ENCODE data around the gene ADGRB2.

The ADGRB2 gene

DNA sequence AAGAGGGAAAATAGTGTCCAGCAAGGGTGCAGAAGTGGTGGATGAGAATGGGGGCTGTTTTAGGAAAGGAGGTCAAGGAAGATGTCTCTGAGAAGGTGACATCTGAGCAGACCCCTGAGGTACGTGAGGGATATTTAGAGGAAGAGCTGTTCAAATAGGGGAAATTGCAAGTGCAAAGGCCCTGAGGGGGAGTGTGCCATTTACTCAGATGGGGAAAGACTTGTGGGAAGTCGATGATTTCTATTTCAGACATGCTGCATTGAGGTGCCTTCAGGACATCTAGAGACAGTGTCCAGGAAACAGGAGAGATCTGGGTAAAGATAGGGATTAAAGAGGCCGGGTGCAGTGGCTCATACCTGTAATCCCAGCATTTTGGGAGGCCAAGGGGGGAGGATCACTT lies 10.4 kb upstream of the ADGRB2 start:
- no peaks in the 10 kb centered on the region for H3F3A ChIP-seq (ENCODE audit: insufficient read depth)
- H2AFZ ChIP-seq (ENCODE audit: low read depth, low read length, severe bottlenecking): no peak overlapping the region
- H3K9me2 ChIP-seq (replicated peaks; ENCODE audit: insufficient read depth, low read length): no peaks in the 10 kb centered on the region
- H3K4me2 ChIP-seq (ENCODE audit: low read depth, low read length, poor library complexity, severe bottlenecking): no peak overlapping the region
- no peak overlapping the region for H3K27ac ChIP-seq (ENCODE audit: low read depth, low read length)
- no peak overlapping the region for H3K4me3 ChIP-seq (ENCODE audit: insufficient read depth, low read length, poor library complexity, severe bottlenecking)
- TF ChIP-seq EZH2phosphoT487 (conservative IDR thresholded peaks at IDR 0.05; ENCODE audit: low read length): no peak
- TF ChIP-seq, protein P1, sequence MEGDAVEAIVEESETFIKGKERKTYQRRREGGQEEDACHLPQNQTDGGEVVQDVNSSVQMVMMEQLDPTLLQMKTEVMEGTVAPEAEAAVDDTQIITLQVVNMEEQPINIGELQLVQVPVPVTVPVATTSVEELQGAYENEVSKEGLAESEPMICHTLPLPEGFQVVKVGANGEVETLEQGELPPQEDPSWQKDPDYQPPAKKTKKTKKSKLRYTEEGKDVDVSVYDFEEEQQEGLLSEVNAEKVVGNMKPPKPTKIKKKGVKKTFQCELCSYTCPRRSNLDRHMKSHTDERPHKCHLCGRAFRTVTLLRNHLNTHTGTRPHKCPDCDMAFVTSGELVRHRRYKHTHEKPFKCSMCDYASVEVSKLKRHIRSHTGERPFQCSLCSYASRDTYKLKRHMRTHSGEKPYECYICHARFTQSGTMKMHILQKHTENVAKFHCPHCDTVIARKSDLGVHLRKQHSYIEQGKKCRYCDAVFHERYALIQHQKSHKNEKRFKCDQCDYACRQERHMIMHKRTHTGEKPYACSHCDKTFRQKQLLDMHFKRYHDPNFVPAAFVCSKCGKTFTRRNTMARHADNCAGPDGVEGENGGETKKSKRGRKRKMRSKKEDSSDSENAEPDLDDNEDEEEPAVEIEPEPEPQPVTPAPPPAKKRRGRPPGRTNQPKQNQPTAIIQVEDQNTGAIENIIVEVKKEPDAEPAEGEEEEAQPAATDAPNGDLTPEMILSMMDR (IDR thresholded peaks at IDR 0.05; ENCODE audit: insufficient read depth, low read length, poor library complexity, severe bottlenecking): no peak
- no peak overlapping the region for H3K9ac ChIP-seq (ENCODE audit: low read length)
- no peaks in the 10 kb centered on the region for H3K79me2 ChIP-seq (ENCODE audit: insufficient read depth, low read length)
- no peaks in the 10 kb centered on the region for H4K20me1 ChIP-seq (ENCODE audit: low read depth, low read length)
- no peaks in the 10 kb centered on the region for H3K9me3 ChIP-seq (ENCODE audit: insufficient read depth, low read length)
- H3K27me3 ChIP-seq (ENCODE audit: low read length): no peaks in the 10 kb centered on the region
- H3K36me3 ChIP-seq (ENCODE audit: low read length): no peaks in the 10 kb centered on the region

DNA sequence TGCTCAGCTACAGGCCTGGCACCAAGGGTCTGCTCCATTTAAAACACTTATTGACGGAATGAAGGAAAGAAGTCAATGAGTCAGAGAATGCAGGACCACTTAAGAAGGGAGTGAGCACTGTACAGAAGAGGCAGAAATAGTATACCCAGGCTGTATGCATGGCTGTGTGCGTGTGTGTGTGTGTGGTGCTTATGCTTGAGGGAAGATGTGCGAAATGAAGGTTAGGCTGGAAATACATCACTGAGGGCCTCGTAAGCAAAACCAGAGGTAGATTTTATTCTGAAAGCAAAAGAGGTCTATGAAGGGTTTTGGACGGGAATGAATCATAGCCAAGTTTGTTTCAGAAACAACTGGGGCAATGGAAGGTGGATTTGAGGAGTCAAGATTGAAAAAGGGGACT lies 9.7 kb upstream of the ADGRB2 start:
- no peaks in the 10 kb centered on the region for H3F3A ChIP-seq (ENCODE audit: insufficient read depth)
- no peak overlapping the region for H3K4me2 ChIP-seq (ENCODE audit: low read depth, low read length, poor library complexity, severe bottlenecking)
- no peak overlapping the region for H2AFZ ChIP-seq (ENCODE audit: low read depth, low read length, severe bottlenecking)
- no peak overlapping the region for H3K9ac ChIP-seq (ENCODE audit: low read length)
- no peak overlapping the region for H3K4me3 ChIP-seq (ENCODE audit: insufficient read depth, low read length, poor library complexity, severe bottlenecking)
- no peak overlapping the region for H3K27ac ChIP-seq (ENCODE audit: low read depth, low read length)
- no peaks in the 10 kb centered on the region for H3K79me2 ChIP-seq (ENCODE audit: insufficient read depth, low read length)
- no peaks in the 10 kb centered on the region for H4K20me1 ChIP-seq (ENCODE audit: low read depth, low read length)
- H3K9me2 ChIP-seq (replicated peaks; ENCODE audit: insufficient read depth, low read length): no peaks in the 10 kb centered on the region
- TF ChIP-seq, protein P1 (IDR thresholded peaks at IDR 0.05; ENCODE audit: insufficient read depth, low read length, poor library complexity, severe bottlenecking): no peak
- no peak for TF ChIP-seq EZH2phosphoT487 (conservative IDR thresholded peaks at IDR 0.05; ENCODE audit: low read length)
- no peaks in the 10 kb centered on the region for H3K9me3 ChIP-seq (ENCODE audit: insufficient read depth, low read length)
- H3K36me3 ChIP-seq (ENCODE audit: low read length): no peaks in the 10 kb centered on the region
- no peaks in the 10 kb centered on the region for H3K27me3 ChIP-seq (ENCODE audit: low read length)

DNA sequence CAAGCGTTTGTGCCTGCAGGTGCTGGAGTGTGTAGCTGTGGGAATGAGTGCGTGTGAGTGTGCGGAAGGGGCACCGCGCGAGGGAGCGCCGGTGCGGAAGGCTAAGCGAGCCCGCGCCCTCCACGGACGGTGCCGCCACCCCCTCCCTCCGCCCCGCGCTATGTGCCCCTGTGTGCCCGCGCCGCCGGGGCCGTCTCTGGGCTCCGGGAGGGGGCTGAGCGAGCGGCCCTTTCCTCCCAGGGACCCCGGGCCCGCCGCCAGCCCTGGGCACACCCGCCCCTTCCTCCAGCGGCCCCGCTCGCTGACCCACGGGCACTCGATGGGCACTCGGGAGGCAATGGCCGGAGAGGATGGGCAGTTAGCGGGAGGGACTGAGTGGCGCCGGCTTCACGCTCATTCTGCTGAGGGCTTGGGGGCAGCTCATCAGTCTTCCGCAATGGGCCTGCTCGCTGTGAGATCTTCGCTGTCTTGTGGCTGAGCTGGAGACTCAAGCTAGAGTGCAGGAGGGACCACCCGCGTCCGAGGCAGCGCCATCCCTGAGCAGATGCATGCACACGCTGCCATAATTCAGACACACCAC lies 8.6 kb upstream of the ADGRB2 start:
- no peaks in the 10 kb centered on the region for H3K79me2 ChIP-seq (ENCODE audit: insufficient read depth, low read length)
- H3F3A ChIP-seq (ENCODE audit: insufficient read depth): no peaks in the 10 kb centered on the region
- no peaks in the 10 kb centered on the region for H3K27me3 ChIP-seq (ENCODE audit: low read length)
- TF ChIP-seq EZH2phosphoT487 (conservative IDR thresholded peaks at IDR 0.05; ENCODE audit: low read length): no peak; the same call in 1 of the 2 replicates
- TF ChIP-seq, protein P1 (IDR thresholded peaks at IDR 0.05; ENCODE audit: insufficient read depth, low read length, poor library complexity, severe bottlenecking): no peak
- H2AFZ ChIP-seq (ENCODE audit: low read depth, low read length, severe bottlenecking): no peak overlapping the region
- H3K4me3 ChIP-seq (ENCODE audit: insufficient read depth, low read length, poor library complexity, severe bottlenecking): no peak overlapping the region
- H3K9me2 ChIP-seq (replicated peaks; ENCODE audit: insufficient read depth, low read length): no peaks in the 10 kb centered on the region
- no peaks in the 10 kb centered on the region for H3K36me3 ChIP-seq (ENCODE audit: low read length)
- no peak overlapping the region for H3K27ac ChIP-seq (ENCODE audit: low read depth, low read length)
- no peak overlapping the region for H3K9ac ChIP-seq (ENCODE audit: low read length)
- H4K20me1 ChIP-seq (ENCODE audit: low read depth, low read length): no peaks in the 10 kb centered on the region
- H3K4me2 ChIP-seq (ENCODE audit: low read depth, low read length, poor library complexity, severe bottlenecking): no peak overlapping the region
- H3K9me3 ChIP-seq (ENCODE audit: insufficient read depth, low read length): no peaks in the 10 kb centered on the region
